ENCODE data around the gene PANX2. TPM values are rescaled to one million over a fixed set of nuclear protein-coding genes. Genes with fewer than 3 reads are reported as not detected.

The PANX2 gene
- polyA plus RNA-seq, 3 donors, result 1.3 to 2.5 (median 2.5) TPM

DNA sequence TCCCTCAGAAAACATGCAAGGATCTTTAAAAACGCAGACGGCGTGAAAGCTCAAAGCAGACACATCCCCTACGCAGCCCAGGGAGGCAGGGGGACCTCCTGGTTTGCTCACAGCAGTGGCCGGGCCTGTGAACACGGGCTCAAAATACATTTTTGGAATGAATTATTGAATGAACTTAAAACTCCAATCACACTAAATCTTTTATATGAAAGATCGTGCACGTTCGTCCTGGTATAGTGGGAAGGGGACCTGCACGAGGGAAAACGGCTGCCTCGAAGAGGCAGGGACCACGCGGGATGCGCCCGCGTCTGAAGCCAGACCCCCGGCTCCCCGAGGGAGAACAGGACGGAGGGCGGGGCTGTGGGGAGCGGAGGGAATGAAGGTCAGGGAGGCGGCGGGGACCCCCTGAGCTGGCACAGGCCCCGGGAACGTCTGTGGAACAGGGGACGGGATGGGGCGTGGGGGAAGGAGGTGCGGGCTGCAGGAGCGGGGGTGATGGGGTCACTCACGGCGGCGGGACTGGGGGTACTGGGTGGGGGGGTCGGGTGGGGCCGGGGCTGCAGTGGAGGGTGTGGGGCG is 1.3 kb upstream of the PANX2 start:
- DNase-seq, result no peak

GRCh38 chr22:50169774-50170341 is 673 bp upstream of the PANX2 start:
- no peak for DNase-seq

DNA sequence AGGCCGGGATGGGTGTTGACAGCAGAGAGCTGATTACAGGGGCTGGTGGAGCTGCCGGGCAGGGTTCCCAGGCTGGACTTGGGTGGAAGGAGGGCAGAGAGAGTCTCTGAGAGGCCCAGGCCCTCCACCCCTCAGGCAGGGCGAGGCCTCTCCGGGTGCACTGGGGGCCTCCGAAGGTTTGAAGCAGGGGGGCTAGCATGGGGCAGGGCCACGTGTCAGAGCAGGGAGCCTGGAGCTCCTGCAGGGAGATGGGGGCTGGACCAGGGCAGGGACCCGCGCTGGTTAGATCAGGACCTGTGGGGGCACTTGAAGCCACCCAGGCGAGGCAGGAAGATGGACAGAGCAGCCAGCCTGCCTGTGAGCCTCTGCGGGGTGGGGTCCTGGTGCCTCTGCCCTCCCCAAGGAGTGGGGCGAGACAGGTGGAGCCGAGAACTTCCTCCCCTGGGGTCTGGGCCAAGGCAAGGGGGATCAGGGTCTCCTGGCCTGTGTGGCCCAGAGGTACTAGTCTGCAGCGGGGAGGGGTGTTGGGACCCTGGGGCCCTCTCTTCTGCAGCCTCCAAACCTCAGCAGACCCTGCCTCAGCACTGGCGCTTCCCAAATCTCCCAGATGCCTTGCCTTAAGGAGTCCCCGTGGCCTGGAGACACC is 911 bp downstream of the PANX2 start:
- DNase-seq, result no peak

GRCh38 chr22:50171965-50172421 is 1.5 kb downstream of the PANX2 start:
- DNase-seq, result no peak

DNA sequence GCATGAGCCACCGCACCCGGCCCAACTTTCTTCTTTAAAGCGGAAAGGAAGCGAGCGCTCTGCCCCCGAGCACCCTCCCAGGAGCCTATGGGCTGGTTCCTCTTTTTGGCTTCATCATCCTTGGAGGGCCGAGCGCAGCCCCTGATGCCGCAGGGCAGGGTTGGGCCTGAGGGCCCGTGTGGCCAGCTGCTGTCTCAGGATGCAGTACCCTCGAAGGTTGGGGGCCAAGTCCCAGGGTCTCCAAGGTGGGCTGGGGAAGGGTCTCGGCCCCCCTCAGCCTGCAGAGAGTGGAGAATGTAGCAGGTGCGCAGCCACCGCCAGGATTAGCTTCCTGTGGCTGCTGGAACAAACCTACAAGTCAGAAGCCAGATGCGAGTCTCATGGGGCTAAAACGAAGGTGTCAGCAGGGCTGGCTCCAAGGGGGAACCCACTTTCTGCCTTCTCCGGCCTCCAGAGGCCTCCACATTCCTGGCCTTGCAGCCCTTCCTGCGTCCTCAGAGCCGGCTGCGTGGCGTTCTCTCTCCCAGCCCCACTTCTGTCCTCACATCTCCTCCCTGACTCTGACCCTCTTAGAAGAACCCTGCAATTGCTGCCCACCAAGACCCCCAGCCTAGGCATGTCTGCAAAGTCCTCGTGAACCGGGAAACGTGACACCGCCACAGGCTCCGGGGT is 2.9 kb downstream of the PANX2 start:
- DNase-seq, result no peak

- DNase-seq, result no peak
Measured at GRCh38 chr22:50173983-50174355, 3.4 kb downstream of the PANX2 start.

DNA sequence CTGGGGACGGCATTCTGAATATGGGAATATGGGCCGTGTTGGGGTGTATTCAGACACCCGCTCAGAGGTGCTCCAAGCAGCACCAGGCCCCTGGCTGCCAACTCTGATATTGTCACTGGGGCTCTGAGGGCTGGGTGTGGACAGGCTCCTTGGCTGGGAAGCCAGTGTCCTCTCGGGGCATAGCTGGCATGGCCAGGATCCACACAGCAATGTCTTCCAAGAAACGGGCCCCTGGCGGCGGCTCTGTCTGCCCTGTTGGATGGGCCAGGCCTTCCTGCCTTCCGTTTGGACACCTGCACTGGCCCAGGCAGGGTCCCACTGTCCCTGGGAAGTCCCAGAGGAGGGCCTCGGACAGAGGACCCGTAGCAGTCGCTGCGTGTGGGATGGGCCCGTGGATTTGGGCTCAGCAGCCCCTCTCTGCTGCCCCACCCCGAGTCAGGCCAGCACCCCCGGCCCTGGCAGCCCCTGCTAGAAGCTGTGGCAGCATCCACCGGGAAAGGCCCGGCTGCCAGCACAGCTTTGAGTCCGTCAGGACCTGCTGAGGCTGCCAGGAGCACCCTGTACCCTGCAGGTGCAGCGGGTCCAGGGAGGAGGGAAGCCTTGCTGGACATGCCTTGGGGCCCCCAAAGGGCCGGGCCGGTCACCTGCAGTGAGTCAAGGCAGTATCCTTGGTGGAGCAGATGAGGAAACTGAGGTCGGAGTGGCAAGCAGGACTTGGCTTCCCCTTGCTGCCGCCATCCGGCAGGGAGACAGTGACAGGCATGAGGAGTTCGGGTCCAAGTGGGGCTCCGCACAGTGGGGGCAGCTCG is 4.1 kb downstream of the PANX2 start:
- no peak for DNase-seq

GRCh38 chr22:50175191-50175461 is 4.6 kb downstream of the PANX2 start:
- DNase-seq, result no peak

- DNase-seq, result no peak
Measured at GRCh38 chr22:50175921-50176849, 5.7 kb downstream of the PANX2 start.

DNA sequence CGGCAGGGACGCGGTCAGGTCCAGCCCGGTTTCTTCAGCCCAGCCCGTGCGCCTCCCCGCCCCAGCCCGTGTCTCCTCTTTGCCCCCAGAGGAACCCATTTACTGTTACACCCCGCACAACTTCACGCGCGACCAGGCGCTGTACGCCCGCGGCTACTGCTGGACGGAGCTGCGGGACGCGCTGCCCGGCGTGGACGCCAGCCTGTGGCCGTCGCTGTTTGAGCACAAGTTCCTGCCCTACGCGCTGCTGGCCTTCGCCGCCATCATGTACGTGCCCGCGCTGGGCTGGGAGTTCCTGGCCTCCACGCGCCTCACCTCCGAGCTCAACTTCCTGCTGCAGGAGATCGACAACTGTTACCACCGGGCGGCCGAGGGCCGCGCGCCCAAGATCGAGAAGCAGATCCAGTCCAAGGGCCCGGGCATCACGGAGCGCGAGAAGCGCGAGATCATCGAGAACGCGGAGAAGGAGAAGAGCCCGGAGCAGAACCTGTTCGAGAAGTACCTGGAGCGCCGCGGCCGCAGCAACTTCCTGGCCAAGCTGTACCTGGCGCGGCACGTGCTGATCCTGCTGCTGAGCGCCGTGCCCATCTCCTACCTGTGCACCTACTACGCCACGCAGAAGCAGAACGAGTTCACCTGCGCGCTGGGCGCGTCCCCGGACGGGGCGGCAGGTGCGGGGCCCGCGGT is 6.5 kb downstream of the PANX2 start:
- no peak for DNase-seq

GRCh38 chr22:50177537-50178470 is 7.3 kb downstream of the PANX2 start:
- DNase-seq, result no peak

DNA sequence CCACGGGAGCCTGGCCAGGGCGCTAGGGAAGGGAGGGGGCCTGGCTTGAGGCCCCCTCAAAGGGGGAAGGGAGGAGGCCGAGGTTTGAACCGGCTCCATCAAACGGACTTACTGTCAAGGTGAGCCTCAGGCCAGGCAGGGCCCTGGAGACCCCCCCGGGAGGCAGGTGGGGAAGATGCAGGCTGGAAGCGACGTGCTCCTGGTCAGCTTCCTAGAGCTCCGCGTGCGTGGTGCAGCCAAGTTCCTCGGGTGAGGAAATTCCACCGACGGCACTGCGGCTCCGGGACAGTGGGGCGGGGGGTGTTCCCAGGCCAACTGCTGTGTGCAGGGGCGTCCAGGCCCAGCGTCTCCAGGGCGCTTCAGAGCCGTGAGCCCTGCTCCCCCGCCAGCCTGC is 7.9 kb downstream of the PANX2 start:
- DNase-seq, result no peak

GRCh38 chr22:50178871-50179869 is 8.6 kb downstream of the PANX2 start:
- DNase-seq, result no peak

DNA sequence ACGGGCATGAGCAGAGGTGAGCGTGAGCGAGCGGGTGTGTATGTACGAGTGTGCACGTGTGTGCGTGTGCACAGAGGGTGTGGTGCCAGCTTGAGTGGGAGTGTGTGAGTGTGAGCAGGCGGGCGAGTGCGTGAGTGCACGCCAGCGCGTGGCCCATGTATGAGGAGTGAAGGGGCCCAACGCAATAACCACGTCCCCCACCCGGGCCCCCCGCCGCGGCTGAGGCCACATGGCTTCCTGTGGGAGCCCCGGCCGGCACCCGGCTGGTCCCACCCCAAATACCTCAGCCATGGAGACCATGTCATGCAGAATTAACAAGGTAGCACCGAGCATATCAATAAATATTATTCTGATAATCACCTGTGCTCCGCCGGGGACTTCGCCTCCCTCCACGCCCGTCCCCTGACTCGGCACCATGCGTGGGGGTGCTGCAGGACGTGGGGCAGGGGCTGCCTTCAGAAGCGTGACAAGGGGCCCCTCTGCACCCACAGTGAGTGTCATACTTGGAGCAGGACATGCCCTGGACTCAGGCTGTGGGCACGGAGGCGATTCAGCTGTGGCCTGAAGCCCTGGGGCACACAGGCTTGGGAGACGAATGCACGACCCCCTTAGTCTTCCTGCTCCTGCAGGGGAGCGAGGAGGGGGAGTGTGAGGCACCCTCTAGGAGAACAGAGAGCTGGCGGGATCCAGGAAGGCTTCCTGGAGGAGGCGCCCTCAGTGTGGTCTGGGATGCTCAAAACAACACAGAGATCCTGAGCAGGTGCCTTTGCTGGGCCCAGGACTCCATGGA is 9.6 kb downstream of the PANX2 start:
- DNase-seq, result no peak

DNA sequence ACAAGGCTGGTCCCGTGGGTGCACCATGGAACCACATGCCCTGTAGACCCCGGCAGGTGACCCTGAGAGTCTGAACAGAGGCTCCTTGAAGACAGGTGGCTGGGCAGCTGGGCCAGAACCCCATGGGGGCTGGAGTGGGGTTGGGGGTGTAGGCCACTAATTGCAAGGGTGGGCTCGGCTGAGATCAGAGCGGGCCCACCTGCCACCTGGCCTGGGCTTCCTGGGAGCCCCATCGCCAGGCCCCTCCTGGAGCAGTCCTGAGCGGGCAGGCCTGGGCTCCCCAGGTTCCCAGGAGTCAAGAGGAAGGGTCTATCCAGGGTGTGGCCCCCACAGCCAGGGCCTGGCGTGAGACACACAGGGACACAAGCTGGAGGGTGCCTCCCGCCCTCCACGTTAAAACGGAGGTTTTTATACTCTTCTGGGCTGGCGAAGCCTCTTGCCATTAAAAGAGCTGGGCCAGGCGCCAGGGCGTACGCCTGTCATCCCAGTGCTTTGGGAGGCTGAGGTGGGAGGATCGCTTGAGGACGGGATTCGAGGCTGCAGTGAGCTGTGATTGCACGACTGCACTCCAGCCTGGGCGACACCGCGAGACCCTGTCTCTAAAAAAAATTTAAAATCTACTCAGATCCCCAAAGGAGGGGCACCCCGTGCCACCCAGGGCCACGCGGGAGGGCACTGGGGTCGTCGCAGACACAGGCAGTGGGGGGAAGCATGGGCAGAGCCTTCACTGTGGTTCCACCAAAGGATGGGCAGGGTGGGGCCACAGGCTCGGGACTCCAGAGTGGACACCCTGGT is 10.4 kb downstream of the PANX2 start:
- no peak for DNase-seq

Measured in renal pelvis (tissue), 4 donors.